ENCODE measurements around the gene TIPIN.
"Not testable (repeated sequence)": the region's sequence is repeated elsewhere in the genome, so short reads cannot be mapped to it uniquely, and the experiment has no call there.

Gene TIPIN, protein sequence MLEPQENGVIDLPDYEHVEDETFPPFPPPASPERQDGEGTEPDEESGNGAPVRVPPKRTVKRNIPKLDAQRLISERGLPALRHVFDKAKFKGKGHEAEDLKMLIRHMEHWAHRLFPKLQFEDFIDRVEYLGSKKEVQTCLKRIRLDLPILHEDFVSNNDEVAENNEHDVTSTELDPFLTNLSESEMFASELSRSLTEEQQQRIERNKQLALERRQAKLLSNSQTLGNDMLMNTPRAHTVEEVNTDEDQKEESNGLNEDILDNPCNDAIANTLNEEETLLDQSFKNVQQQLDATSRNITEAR

DNA sequence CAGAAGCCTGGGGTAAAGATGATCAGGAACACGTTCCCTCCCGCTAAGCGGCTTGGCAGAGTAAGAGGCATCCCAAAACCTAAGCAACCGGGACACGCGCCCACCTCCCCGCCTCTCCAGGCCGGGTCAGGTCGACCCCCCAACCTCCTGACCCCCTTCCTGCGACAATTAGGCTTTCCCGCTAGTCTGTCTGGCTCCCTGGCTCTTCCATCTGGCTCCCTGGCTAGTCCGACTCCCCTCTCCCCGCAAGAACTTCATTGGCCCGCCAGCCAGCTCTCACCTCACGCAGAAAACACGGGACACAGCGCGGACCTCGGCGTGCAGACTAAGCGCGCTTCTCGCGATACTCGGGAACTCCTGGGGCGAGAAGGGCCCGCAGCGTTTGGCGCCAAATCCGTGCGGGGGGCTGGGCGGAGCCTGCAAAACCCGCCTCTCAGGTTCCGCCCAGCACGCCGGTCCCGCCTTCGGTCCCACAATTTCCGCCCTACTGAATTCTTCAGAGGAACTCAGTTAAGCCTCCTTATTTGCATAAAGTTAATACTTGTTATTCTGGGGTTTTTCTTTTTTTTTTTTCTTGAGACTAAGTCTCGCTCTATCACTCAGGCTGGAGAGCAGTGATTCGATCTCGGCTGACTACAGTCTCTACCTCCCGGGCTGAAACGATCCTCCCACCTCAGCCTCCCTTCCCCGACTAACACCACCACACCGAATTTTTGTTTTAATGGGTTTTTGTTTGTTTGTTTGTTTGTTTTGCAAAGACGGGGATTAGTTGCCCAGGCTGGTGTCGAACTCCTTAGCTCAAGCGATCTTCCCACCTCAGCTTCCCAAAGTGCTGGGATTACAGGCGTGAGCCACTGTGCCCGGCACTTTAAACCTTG, at the start of gene TIPIN:
Gene TIPIN, minus strand, starts transcription at position 327 of the 878 bp plus-strand sequence. CDS start 3,738 bp downstream, outside the sequence.
- DNase-seq (ENCODE audit: low read depth in 2 of 2): peak; percentile 95 to 96

DNA sequence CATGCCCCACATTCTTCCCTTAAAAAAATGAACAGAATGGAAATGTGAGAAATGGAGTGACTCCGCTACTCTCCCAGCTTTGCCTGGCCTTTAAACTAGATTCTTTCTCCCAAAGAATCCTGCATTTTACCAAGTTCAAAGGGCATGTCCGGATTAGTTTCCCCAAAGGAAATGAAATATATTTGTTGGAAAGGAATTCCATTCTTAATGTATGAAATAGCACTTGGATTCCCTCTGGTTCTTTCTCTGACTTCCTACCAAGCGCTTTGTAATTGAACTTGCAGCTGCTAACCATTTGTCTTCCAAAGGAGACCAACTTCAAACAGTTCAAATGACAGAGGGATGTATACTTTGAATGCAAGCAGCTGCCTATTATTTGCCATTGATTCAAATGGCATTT, 49.1 kb upstream of the TIPIN start:
- DNase-seq (ENCODE audit: low read depth in 2 of 2): no peak

DNA sequence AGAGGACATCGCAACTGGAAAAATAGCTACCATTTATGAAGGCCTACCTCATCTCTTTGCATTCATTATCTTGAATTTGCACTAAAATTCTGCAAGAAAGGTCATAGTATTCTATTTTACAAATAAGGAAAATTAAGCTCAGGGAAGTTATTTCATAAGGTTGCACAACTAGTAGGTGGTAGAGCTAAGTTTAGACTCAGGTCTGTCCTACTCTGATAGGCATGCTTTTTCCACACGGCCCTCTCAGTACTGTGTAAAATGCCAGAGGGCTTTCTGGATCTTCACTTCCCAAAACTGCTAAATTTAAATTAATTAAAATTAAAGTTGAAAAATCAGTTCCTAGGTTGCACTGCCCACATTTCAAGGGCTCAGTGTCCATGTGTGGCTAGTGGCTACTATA, 48.5 kb upstream of the TIPIN start:
- no peak for DNase-seq (ENCODE audit: low read depth in 2 of 2)

DNA sequence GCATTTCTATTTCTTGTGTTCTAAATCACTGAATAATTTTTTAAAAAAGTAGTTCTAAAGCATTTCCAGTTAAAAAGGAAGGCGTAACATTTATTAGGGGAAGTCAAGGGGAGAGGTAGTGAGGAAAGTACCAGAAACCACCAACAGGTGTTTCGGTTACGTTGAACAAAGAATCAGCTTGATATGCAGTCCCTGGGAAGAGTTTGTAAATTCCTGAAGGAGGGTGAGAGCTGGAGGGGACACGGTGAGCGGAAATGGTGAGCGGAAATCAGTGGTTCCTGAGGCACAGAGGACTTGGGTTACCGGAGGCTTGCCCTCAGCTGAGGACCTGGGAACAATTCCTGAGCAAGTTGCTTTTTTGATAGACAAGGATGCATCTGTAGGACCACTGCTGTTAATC, 48.0 kb upstream of the TIPIN start:
- DNase-seq (ENCODE audit: low read depth in 2 of 2): no peak

DNA sequence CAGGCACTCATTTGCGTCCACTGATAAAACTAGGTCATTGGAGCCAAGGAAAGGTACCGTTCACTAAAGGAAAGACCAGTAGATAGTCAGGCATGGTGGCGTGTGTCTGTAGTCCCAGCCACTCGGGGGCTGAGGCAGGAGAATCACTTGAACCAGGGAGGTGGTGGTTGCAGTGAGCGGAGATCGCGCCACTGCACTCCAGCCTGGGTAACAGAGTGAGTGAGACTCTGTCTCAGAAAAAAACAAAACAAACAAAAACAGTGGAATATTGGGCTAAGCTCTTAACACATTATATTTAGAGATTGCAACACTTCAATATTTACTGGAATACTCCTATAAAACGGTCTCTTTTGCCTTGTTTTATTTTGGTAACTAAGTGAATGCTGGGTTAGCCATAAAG, 47.6 kb upstream of the TIPIN start:
- DNase-seq (ENCODE audit: low read depth in 2 of 2): no peak

DNA sequence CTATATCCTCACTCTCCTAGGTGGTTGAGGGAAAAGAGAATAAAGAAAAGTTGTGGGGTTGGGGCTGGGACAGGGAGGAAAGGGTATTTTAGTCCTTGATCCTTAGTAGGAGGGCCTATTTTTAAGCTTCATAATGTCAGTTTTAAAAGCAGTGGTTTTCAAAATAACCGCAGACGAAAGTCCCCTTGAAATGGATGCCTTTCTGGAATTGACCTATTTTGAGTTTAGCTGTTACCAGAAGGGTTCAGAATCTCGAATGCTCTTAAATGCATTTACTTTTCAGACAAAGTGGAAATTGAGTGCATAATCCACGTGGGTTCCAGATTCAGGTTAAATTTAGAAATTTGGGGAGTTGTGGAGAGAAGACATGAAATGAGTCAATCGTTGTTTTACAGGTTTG, 46.8 kb upstream of the TIPIN start:
- no peak for DNase-seq (ENCODE audit: low read depth in 2 of 2)

DNA sequence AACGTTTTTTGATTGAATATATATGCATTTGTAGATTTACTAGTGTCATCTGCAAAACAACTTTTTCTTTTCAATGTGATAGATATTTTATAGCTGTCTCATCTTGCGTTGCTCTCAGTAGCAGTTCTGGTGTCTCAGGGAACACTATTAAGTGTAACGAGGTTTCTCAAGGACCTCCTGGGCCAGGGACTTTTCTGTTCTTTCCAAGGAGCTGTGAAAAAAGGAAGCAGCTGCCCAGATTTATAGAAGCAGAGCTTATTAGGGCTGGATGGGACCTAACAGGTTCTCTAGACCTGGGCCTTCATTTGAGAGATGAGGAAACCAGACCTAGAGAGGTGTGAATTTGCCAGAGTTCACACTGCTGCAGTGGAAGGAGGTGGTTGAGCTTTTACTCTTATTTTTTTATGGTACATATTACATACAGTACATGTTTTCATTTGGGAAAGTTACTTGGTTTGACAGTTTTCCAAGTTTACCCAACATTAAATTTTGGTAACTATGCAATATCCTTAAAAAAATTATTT, 46.3 kb upstream of the TIPIN start:
- no peak for DNase-seq (ENCODE audit: low read depth in 2 of 2)

DNA sequence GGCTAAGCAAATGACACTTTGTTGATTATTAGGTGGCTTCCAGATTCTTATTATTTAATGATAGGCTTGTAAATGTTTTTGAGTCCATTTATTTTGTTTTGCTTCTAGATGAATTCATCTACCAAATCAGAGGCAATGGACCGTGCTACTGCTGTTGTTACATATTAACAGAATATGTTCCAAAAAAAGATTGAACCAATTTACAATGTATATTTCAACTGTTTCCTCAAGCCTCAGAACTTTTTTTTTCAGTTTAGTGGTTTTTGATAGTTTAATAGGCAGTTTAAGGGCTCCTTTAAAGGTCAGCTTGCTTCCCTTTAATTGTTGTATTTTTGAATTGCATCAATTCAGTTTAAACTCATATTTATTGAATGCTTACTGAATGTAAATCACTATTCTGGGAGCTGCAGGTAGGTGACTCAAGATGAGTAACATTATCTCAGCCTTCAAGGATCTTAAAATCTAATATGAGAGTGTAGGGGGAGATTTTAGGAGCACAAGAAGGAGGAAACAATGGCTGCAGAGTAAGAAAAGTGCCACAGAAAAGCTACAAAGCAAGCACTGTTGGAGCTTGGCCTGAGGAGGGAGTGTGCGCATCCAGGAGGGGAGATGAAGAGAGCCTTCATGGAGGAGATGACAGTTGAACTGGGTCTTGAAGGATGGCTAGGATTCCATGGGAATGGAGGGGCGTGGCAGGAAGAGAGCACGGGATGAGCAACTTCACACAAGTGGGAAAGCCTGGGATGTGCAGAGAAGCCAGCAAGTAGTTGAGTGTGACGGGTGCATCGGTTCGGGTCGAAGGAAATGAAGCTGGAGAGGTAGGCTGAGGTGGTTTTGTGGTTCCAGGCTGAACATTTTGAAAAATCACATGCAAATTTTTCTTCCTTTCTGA, 44.9 kb upstream of the TIPIN start:
- DNase-seq (ENCODE audit: low read depth in 2 of 2): no peak

DNA sequence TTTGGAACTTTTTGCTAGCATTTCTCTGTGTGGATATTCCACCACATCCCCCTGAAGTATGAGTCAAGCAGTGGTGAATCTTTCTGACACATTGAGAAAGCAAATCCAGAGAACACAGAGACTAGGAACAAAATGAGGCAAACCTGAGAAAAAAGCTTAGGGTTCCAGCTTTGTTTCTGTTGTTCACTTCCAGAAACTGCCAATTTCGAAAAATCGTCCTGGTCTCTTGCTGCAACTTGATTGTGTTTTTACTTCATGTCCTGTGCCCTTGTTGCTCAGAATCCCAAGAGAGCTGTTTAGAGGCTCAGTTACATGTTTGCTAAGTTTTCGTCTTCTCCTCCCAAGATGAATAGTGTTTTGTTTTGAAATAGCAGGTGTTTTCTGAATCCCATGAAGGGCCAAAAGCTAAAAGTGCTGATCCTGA, 43.9 kb upstream of the TIPIN start:
- no peak for DNase-seq (ENCODE audit: low read depth in 2 of 2)

DNA sequence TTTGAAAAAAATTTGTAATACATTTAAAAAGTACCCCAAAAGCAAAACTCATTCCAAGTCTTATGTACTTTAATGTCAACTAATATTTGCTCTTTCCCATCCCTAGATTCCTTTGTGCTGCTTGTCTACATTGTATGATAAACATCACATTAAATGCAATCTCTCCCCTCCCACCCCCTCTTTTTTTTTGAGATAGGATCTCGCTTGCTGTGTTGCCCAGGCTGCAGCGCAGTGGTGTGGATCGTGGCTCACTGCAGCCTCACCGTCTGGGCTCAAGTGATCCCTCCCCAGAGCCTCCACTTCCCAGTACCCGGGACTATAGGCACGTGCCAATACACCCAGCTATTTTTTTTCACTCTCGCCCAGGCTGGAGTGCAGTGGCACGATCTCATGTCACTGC, 42.8 kb upstream of the TIPIN start:
- DNase-seq (ENCODE audit: low read depth in 2 of 2): no peak

DNA sequence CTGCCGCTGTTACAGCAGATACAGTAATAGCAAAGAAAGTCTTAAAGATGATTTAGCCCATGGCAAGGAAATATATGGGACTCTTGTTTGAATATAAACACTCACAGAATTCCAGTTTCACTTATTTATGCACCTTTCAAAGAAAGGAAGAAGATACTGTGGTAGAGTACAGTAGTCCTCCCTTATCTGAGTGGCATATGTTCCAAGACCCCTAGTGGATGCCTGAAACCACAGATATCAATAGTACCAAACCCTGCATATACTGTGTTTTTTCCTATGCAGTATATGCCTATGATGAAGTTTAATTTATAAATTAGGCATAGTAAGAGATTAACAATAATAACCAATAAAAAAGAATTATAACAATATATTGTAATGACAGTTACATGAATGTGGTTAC, 38.4 kb upstream of the TIPIN start:
- DNase-seq (ENCODE audit: low read depth in 2 of 2): no peak

DNA sequence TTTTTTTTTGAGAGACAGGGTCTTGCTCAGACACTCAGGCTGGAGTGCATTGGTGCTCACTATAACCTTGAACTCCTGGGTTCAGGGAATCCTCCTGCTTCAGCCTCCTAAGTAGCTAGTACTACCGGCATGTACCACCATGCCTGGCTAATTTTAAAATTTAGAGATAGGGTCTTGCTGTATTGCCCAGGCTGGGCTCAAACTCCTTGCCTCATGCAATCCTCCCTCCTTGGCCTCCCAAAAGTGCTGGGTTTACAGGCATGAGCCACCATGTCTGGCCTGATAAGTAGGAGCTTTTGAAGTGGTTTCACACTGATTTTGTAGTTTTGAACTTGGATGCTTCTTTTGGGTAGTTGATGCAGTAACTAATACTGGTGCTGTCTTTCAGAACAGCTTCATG, 38.0 kb upstream of the TIPIN start:
- DNase-seq (ENCODE audit: low read depth in 2 of 2): no peak

DNA sequence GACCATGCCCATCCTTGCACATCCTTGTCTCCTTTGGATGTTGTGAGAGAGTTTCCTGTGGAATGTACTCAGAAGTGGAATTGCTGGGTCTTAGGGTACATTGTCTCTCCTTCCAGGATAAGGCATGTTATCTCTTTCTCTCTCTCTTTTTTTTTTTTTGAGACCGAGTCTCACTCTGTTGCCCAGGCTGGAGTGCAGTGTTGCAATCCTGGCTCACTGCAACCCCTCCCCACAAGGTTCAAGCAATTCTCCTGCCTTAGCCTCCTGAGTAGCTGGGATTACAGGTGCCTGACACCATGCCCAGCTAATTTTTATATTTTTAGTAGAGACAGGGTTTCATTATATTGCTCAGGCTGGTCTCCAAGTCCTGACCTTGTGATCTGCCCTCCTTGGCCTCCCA, 36.6 kb upstream of the TIPIN start:
- DNase-seq (ENCODE audit: low read depth in 2 of 2): not testable (repeated sequence)

DNA sequence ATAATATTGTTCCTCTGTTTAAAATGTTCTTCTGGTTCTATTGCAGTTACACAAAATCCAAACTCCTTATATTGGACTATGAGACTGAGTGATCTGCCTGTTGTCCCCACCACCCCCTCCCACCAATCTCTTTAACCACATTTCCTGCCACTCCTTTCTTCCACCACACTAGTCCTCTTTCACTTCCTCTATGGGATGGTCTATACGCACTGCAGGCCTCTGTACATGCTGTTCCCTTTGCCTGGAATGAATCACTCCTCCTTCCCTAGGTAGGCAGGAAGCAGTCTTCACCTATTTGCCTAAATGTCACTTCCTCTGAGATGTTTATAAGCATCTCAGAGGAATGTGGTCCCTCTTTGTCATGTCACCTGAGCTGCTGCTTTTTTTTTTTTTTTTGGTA, 34.2 kb upstream of the TIPIN start:
- no peak for DNase-seq (ENCODE audit: low read depth in 2 of 2)

DNA sequence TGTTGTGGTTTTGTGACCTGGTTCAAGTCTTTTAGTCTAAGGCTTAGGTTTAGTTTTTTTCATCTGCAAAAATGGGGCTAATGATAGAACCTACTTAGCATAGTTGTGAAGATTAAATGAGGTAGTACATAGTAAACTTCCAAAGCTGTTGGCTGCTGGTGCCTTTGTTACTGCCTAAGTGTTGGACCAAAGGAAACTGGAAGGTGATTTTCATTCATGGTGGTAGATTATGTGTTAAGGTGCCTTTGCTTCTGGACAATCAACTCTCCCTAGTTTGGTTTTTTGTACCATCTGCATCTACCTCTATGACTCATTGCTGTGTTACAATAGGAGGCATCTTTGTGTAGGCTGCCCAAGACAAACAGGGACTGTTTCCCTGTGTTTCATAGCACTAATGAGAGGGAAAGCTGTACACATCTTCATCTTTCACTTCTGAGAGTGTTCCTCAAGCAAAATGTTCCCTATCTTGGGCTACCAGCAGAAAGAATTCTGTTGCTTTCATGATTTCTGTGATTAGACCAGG, 33.4 kb upstream of the TIPIN start:
- no peak for DNase-seq (ENCODE audit: low read depth in 2 of 2)

DNA sequence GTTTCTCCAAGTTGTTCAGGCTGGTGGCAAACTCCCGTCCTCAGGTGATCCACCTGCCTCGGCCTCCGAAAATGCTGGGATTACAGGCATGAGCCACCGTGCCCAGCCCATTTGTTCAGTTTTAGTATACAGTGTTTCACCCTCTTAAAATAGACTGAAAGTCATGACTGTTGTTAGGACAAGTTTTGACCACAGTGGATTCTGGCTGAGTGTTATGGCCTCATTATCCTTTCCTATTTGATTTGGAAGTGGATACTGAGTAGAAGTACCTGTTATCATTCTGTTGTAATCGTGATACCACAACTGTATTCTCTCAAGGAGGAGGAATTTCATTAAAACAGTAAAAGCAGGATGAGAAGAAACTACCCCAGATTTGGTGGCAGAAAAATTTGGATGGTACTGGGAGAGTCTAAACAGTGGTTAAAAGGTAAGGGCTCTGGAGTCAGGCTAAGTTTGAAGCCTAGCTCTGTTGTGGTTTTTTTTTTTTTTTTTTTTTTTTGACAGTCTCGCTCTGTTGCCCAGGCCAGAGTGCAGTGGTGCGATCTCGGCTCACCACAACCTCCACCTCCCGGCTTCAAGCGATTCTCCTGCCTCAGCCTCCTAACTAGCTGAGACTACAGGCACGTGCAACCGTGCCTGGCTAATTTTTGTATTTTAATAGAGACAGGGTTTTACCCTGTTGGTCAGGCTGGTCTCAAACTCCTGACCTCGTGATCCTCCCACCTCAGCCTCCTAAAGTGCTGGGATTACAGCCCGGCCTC, 32.8 kb upstream of the TIPIN start:
- DNase-seq (ENCODE audit: low read depth in 2 of 2): no peak

DNA sequence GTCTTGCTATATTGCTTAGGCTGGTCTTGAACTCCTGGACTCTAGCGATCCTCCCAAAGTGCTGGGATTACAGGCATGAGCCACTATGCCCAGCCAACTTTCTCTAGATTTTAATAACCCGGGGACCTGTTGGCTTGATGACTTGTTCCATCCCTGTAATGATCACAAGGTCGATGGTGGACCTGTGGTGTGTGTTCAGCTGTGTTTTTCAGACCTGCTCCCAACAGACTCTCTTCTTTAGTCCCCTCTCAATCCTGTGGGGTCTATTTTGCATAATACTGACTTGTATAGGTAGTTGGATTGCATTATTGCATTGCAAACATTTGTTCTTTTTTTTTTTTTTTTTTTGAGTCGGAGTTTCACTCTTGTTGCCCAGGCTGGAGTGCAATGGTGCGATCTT, 32.1 kb upstream of the TIPIN start:
- DNase-seq (ENCODE audit: low read depth in 2 of 2): no peak

DNA sequence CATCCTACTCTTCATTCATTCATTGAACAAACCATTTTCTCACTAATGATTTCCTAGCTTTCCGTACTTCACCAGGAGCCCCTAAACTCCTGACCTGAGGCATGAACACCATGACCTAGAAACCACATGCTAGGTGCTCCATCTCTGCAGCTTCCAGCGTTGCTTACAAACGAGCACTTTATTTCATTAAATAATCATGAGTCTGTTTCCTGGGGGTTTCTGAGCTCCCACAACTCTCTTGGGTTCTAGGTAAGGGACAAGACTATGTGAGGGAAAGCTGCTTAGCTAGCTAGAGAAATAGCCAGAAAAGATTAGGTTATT, 31.5 kb upstream of the TIPIN start:
- no peak for DNase-seq (ENCODE audit: low read depth in 2 of 2)

DNA sequence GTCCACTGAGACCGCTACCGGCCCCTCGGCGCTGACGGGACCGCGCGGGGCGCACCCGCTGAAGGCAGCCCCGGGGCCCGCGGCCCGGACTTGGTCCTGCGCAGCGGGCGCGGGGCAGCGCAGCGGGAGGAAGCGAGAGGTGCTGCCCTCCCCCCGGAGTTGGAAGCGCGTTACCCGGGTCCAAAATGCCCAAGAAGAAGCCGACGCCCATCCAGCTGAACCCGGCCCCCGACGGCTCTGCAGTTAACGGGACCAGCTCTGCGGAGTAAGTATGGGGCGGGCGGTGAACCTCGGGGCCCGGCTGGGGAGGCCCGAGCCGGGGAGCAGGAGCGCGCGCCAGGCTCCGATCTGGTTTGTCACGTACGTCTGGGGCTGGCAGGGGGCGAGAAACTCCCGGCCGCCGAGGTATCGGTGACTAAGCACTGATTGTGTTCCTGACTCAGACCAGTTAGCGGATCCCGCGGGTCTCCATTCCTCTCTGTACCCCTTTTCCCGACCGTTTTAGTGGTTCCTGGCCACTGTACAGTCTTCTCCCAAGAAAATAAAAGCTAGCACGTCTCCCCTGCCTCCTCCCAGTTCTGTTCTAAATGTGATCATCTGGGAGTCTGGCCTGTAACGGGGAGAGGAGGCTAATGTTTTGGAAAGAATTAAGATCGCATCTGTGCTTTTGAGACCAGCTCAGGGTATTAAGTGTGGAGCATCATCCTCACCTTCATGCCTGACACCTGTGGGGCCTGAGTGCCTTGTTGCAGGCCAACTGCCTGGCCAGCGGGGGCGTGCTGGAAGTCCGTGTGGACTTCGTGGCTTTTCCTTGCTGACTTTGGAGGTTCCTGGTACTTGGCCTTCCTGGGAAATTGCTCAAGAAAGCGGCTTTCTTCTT, 30.9 kb upstream of the TIPIN start:
- peak; percentile 69 to 76 for DNase-seq (ENCODE audit: low read depth in 2 of 2)
